ENCODE measurements around the gene KCNF1.
A peak's percentile ranks its signal among the peaks of the same experiment; 100 is the strongest.

The KCNF1 gene

GRCh38 chr2:10905006-10905861, 6.5 kb upstream of the KCNF1 start:
- DNase-seq (ENCODE audit: low spot score) = no peak

- no peak for DNase-seq (ENCODE audit: low spot score)
These were observed 5.9 kb upstream of the KCNF1 start for GRCh38 chr2:10905862-10906143.

GRCh38 chr2:10906926-10907625, 4.7 kb upstream of the KCNF1 start:
- no peak for DNase-seq (ENCODE audit: low spot score)

- DNase-seq (ENCODE audit: low spot score) = no peak
These were observed 3.5 kb upstream of the KCNF1 start for GRCh38 chr2:10908195-10908594.

GRCh38 chr2:10909050-10909995, 2.4 kb upstream of the KCNF1 start:
- peak; percentile 81 for DNase-seq (ENCODE audit: low spot score)

- no peak for DNase-seq (ENCODE audit: low spot score)
These were observed 1.8 kb upstream of the KCNF1 start for GRCh38 chr2:10909996-10910341.

- no peak for DNase-seq (ENCODE audit: low spot score)
These were observed 1.1 kb upstream of the KCNF1 start for GRCh38 chr2:10910625-10911024.

GRCh38 chr2:10912076-10912731, 470 bp downstream of the KCNF1 start:
- no peak for DNase-seq (ENCODE audit: low spot score)

- no peak for DNase-seq (ENCODE audit: low spot score)
These were observed 1.2 kb downstream of the KCNF1 start for GRCh38 chr2:10912796-10913455.

- no peak for DNase-seq (ENCODE audit: low spot score)
These were observed 2.0 kb downstream of the KCNF1 start for GRCh38 chr2:10913501-10914271.

- no peak for DNase-seq (ENCODE audit: low spot score)
These were observed 2.5 kb downstream of the KCNF1 start for GRCh38 chr2:10914272-10914693.

GRCh38 chr2:10915236-10915635, 3.5 kb downstream of the KCNF1 start:
- DNase-seq (ENCODE audit: low spot score) = peak; percentile 37

- DNase-seq (ENCODE audit: low spot score) = peak; percentile 41
These were observed 4.1 kb downstream of the KCNF1 start for GRCh38 chr2:10915731-10916276.

GRCh38 chr2:10916953-10917352, 5.2 kb downstream of the KCNF1 start:
- DNase-seq (ENCODE audit: low spot score) = no peak

- no peak for DNase-seq (ENCODE audit: low spot score)
These were observed 6.2 kb downstream of the KCNF1 start for GRCh38 chr2:10917927-10918326.

- DNase-seq (ENCODE audit: low spot score) = no peak
These were observed 7.1 kb downstream of the KCNF1 start for GRCh38 chr2:10918661-10919409.

GRCh38 chr2:10919410-10919770, 7.7 kb downstream of the KCNF1 start:
- no peak for DNase-seq (ENCODE audit: low spot score)

GRCh38 chr2:10919771-10920621, 8.3 kb downstream of the KCNF1 start:
- DNase-seq (ENCODE audit: low spot score) = no peak
